B cell (primary cell): ENCODE data around the gene AFAP1L1. TPM values are rescaled to one million over a fixed set of nuclear protein-coding genes. Genes with fewer than 3 reads are reported as not detected.

ENCODE experiments used
- ATAC-seq: fragments of 200-7000 bp; cut with Tn5 transposase; one replicate; pipeline ENCODE4 v1.10.0; 2021; ENCODE audit warnings: low read depth, mild to moderate bottlenecking, moderate number of reproducible peaks, moderate library complexity
- CTCF ChIA-PET: fragments of 350-600 bp; sonication (Branson Sonifier 250); formaldehyde crosslinking; loops from one replicate; lab custom pipeline; 2021; ENCODE audit warnings: antibody characterized with exemption, inconsistent platforms; lab: Charles Lee
- POLR2A ChIA-PET: fragments of 350-600 bp; sonication (Branson Sonifier 250); formaldehyde crosslinking; loops from one replicate; lab custom pipeline; 2021; ENCODE audit warnings: antibody characterized with exemption; lab: Charles Lee
- DNase-seq: peaks from one replicate; pipeline ENCODE4 v3.0.0; 2013
- H2AFZ ChIP-seq: 2 replicates; pipeline ENCODE4 v1.6.1; 2012; ENCODE audit warnings: mild to moderate bottlenecking, low read depth, low read length; ENCODE audit not compliant: insufficient read depth, poor library complexity, severe bottlenecking
- H3K27ac ChIP-seq, 2 donors: 1 replicate in 1 of 2; 2 replicates in 1 of 2; pipeline ENCODE4 v1.5.1; 2012 to 2013; ENCODE audit warnings: low read length in 2 of 2, mild to moderate bottlenecking in 2 of 2, moderate library complexity in 1 of 2
- H3K27me3 ChIP-seq, 4 experiments: fragments of 200-600 bp in 1 of 4; sonication (generic) in 1 of 4; replicated peaks in 1 of 4; 1 replicate in 2 of 4; 2 replicates in 2 of 4; pipeline versions ENCODE4 v1.6.1 to v1.7.0; 2013 to 2016; ENCODE audit warnings: low read length in 3 of 4, mild to moderate bottlenecking in 2 of 4, mixed read lengths in 1 of 4, moderate library complexity in 1 of 4; ENCODE audit not compliant: insufficient read depth in 4 of 4, control insufficient read depth in 3 of 4; ENCODE audit errors: control extremely low read depth in 1 of 4
- H3K36me3 ChIP-seq, 2 experiments: replicated peaks in 1 of 2; 1 replicate in 1 of 2; 2 replicates in 1 of 2; pipeline versions ENCODE4 v1.6.1 to v1.7.1; 2013; ENCODE audit warnings: low read length in 1 of 2; ENCODE audit not compliant: insufficient read depth in 2 of 2, control insufficient read depth in 1 of 2; ENCODE audit errors: control extremely low read depth in 1 of 2, extremely low read depth in 1 of 2
- H3K4me1 ChIP-seq, 2 donors: fragments of 200-600 bp in 1 of 2; sonication (generic) in 1 of 2; 1 replicate in 1 of 2; 2 replicates in 1 of 2; pipeline versions ENCODE4 v1.5.1 to v1.6.1; 2013 to 2017; ENCODE audit warnings: low read length in 2 of 2; ENCODE audit not compliant: control insufficient read depth in 2 of 2, insufficient read depth in 2 of 2
- H3K4me2 ChIP-seq: replicated peaks from 2 replicates; pipeline ENCODE3; 2012; ENCODE audit warnings: mild to moderate bottlenecking, low read depth, low read length; ENCODE audit not compliant: poor library complexity, severe bottlenecking
- H3K4me3 ChIP-seq, 5 experiments: fragments of 200-600 bp in 1 of 5; sonication (generic) in 1 of 5; 1 replicate in 3 of 5; 2 replicates in 2 of 5; pipeline versions ENCODE4 v1.5.1 to v1.7.0; 2011 to 2016; ENCODE audit warnings: low read length in 4 of 5, mild to moderate bottlenecking in 4 of 5, low read depth in 2 of 5, control low read depth in 1 of 5, moderate library complexity in 1 of 5; ENCODE audit not compliant: insufficient read depth in 1 of 5; ENCODE audit errors: control extremely low read depth in 1 of 5, extremely low read depth in 1 of 5
- H3K79me2 ChIP-seq: fragments of 200-600 bp; sonication (generic); one replicate; pipeline ENCODE4 v1.6.0; 2016; ENCODE audit warnings: low read length; ENCODE audit not compliant: control insufficient read depth, insufficient read depth
- H3K9ac ChIP-seq: fragments of 200-600 bp; sonication (generic); 2 replicates; pipeline ENCODE4 v1.6.1; 2017; ENCODE audit warnings: mild to moderate bottlenecking, low read length, moderate library complexity
- H3K9me3 ChIP-seq, 3 donors: one replicate each; pipeline versions ENCODE4 v1.6.1 to v1.7.1; 2013; ENCODE audit warnings: low read length in 2 of 3; ENCODE audit not compliant: control insufficient read depth in 2 of 3, insufficient read depth in 1 of 3; ENCODE audit errors: control extremely low read depth in 1 of 3
- H4K20me1 ChIP-seq: 2 replicates; pipeline ENCODE4 v1.6.0; 2012; ENCODE audit warnings: mild to moderate bottlenecking, low read length; ENCODE audit not compliant: insufficient read depth, control insufficient read depth, poor library complexity, severe bottlenecking
- H3K27ac Mint-ChIP-seq: one replicate; pipeline ENCODE4 v1.8.0; 2021; ENCODE audit warnings: mixed read lengths
- H3K27me3 Mint-ChIP-seq: one replicate; pipeline ENCODE4 v1.8.0; 2021; ENCODE audit warnings: mixed read lengths
- H3K4me1 Mint-ChIP-seq: one replicate; pipeline ENCODE4 v1.8.0; 2021; ENCODE audit warnings: mixed read lengths
- H3K4me3 Mint-ChIP-seq: one replicate; pipeline ENCODE4 v1.8.0; 2021; ENCODE audit warnings: mixed read lengths
- H3K9me3 Mint-ChIP-seq: one replicate; pipeline ENCODE4 v1.8.0; 2022; ENCODE audit warnings: mixed read lengths; ENCODE audit not compliant: insufficient read depth
- EZH2 ChIP-seq: IDR thresholded peaks from 2 replicates; pipeline ENCODE4 v1.6.1; 2012; ENCODE audit warnings: borderline replicate concordance, low read depth, mild to moderate bottlenecking, moderate library complexity, low read length; ENCODE audit not compliant: insufficient read depth, poor library complexity, severe bottlenecking
- WGBS: methylation state at CpG from one replicate; pipeline ENCODE4 v1.1.5; 2013; ENCODE audit warnings: missing lambda C conversion rate; ENCODE audit not compliant: insufficient coverage; 5-methylcytosine and 5-hydroxymethylcytosine counted together
- intact Hi-C: fragments of 100-400 bp; cut with micrococcal nuclease; formaldehyde crosslinking; loops from one replicate; pipeline ENCODE4 v1.10.0; 2022
- polyA plus RNA-seq: library from polyadenylated mRNA; depleted of rRNA; stranded (reverse); fragments of >200 nt; gene quantifications from 2 replicates; pipeline ENCODE4 v1.2.3, GENCODE V29; 2012
- total RNA-seq, 2 donors: library from RNA; stranded (reverse); fragments of 120-200 nt in 1 of 2; gene quantifications; 1 replicate in 1 of 2; 2 replicates in 1 of 2; pipeline versions ENCODE4 v1.2.3 to v1.2.4, GENCODE V29; 2013 to 2022
- TF ChIP-seq, protein P1 (sequence below): fragments of 200-600 bp; IDR thresholded peaks from one replicate; pipeline ENCODE4 v1.8.0; 2022; ENCODE audit warnings: antibody characterized with exemption, mild to moderate bottlenecking

Gene AFAP1L1
- total and polyA plus RNA-seq, 2 donors (not counting 1 experiment from before 2014, with no cell fraction given), result not detected

DNA sequence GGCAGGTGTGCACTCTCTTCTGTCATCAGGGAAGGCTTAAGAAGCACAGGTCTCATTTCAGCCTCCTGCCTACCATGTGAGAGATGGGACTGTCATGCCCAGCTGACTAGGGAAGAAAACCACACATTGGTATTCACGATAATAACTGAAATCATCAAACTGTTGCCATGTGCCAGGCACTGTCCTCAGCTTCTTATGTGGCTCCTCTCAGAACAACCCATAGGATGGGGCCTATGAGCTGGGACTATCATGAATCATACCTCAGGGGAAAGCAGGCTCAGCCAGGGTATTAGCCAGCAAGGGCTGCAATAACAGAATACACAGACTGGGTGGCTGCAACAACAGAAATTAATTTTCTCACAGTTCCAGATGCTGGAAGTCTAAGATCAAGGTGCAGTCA, 3.3 kb downstream of the AFAP1L1 start:
- Mint-ChIP-seq H3K4me3 (no peak overlapping the region), H3K4me1 (peaks cover 9% of the 10 kb centered on the region), H3K9me3 (no peaks in the 10 kb centered on the region), H3K27ac (no peak overlapping the region), H3K27me3 (peaks cover 71% of the 10 kb centered on the region)
- H3K4me3 ChIP-seq, result no peak overlapping the region
- no peak overlapping the region for H3K9ac ChIP-seq
- CTCF ChIA-PET, result interaction anchor here (0.7 kb wide), 1 partner anchor 20 kb away, joined by 3 read pairs; no protein-coding TSS in a partner anchor
- H3K27ac ChIP-seq, result no peak overlapping the region
- no peak overlapping the region for H2AFZ ChIP-seq
- TF ChIP-seq, protein P1, sequence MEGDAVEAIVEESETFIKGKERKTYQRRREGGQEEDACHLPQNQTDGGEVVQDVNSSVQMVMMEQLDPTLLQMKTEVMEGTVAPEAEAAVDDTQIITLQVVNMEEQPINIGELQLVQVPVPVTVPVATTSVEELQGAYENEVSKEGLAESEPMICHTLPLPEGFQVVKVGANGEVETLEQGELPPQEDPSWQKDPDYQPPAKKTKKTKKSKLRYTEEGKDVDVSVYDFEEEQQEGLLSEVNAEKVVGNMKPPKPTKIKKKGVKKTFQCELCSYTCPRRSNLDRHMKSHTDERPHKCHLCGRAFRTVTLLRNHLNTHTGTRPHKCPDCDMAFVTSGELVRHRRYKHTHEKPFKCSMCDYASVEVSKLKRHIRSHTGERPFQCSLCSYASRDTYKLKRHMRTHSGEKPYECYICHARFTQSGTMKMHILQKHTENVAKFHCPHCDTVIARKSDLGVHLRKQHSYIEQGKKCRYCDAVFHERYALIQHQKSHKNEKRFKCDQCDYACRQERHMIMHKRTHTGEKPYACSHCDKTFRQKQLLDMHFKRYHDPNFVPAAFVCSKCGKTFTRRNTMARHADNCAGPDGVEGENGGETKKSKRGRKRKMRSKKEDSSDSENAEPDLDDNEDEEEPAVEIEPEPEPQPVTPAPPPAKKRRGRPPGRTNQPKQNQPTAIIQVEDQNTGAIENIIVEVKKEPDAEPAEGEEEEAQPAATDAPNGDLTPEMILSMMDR, result no peak
- TF ChIP-seq EZH2, result no peak
- intact Hi-C loops, result no loop called here
- POLR2A ChIA-PET, result no interaction called here
- 88% methylated on average over 1 of the region's 1 CpG for WGBS
- H3K4me2 ChIP-seq, result no peak overlapping the region
- no peaks in the 10 kb centered on the region for H3K36me3 ChIP-seq
- H4K20me1 ChIP-seq, result no peaks in the 10 kb centered on the region
- no peaks in the 10 kb centered on the region for H3K79me2 ChIP-seq
- peaks cover 10 to 12% of the 10 kb centered on the region in 2 donors for H3K4me1 ChIP-seq
- DNase-seq, result no peak
- peaks cover 0 to 28% (median 17%) of the 10 kb centered on the region in 4 experiments for H3K27me3 ChIP-seq
- peaks cover 0 to 21% (median 0%) of the 10 kb centered on the region in 3 donors for H3K9me3 ChIP-seq
- no peak for ATAC-seq

DNA sequence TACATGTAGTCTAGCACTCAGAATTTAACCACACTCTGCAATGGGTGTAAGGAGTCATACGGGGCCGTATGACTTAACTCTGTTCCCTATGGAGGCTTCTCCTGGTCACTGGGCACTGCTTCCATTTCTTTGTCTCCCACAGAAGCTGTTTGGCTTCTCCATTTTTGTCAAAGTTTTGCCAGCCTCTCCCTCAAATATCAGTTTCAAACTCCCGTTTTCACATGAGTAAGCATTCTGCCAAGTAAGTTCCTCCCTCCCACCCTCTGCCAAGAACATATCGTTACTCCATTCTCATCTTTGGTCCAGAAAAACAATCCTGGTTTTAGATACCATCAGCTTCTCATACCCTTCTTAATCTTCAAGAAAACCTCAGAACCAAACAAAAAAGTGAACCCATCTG, 6.1 kb downstream of the AFAP1L1 start:
- H3K27ac ChIP-seq, result no peak overlapping the region
- H3K27ac Mint-ChIP-seq, result no peak overlapping the region
- 59% methylated on average over 4 of the region's 4 CpGs for WGBS
- H3K4me3 Mint-ChIP-seq, result no peak overlapping the region
- no peaks in the 10 kb centered on the region for H3K4me1 ChIP-seq
- ChIA-PET POLR2A (no interaction called here), CTCF (interaction anchor here (2.2 kb wide), 1 partner anchor 8 kb away, joined by 10 read pairs; no protein-coding TSS in a partner anchor)
- H3K4me2 ChIP-seq, result no peak overlapping the region
- DNase-seq (no peak), ATAC-seq (no peak)
- intact Hi-C loops, result no loop called here
- H3K9me3 ChIP-seq, result peaks cover 0 to 5% (median 0%) of the 10 kb centered on the region in 3 donors
- no peak overlapping the region for H3K9ac ChIP-seq
- no peaks in the 10 kb centered on the region for H3K36me3 ChIP-seq
- TF ChIP-seq EZH2, result no peak
- TF ChIP-seq, protein P1, result no peak
- no peaks in the 10 kb centered on the region for H3K9me3 Mint-ChIP-seq
- peaks cover 64% of the 10 kb centered on the region for H3K27me3 Mint-ChIP-seq
- H2AFZ ChIP-seq, result no peak overlapping the region
- H3K79me2 ChIP-seq, result no peaks in the 10 kb centered on the region
- H3K4me3 ChIP-seq, result no peak overlapping the region
- H4K20me1 ChIP-seq, result no peaks in the 10 kb centered on the region
- H3K4me1 Mint-ChIP-seq, result no peaks in the 10 kb centered on the region
- H3K27me3 ChIP-seq, result peaks cover 0 to 11% (median 6%) of the 10 kb centered on the region in 4 experiments
